Prostate gland (tissue), 2 donors: Measurements from ENCODE around the gene CHST3.

Source experiments
- POLR2A ChIP-seq: fragments of 450-650 bp; IDR thresholded peaks from one replicate; pipeline ENCODE4 v1.6.1; 2016; ENCODE audit warnings: antibody characterized with exemption, mild to moderate bottlenecking
- POLR2AphosphoS5 ChIP-seq: sonication (generic); formaldehyde crosslinking; IDR thresholded peaks from one replicate; pipeline ENCODE4 v1.6.1; 2017; ENCODE audit warnings: antibody characterized with exemption
- TF ChIP-seq, protein P1 (sequence below), 4 experiments: fragments of 200-600 bp in 2 of 4; fragments of 450-650 bp in 2 of 4; sonication (generic) in 2 of 4; IDR thresholded peaks; 1 replicate in 3 of 4; 2 replicates in 1 of 4; pipeline ENCODE4 v1.5.1; 2016 to 2019; ENCODE audit warnings: antibody characterized with exemption in 4 of 4, mild to moderate bottlenecking in 2 of 4, moderate library complexity in 2 of 4

GRCh38 chr10:72002354-72003295 is 38.4 kb downstream of the CHST3 start:
- TF ChIP-seq, protein P1, sequence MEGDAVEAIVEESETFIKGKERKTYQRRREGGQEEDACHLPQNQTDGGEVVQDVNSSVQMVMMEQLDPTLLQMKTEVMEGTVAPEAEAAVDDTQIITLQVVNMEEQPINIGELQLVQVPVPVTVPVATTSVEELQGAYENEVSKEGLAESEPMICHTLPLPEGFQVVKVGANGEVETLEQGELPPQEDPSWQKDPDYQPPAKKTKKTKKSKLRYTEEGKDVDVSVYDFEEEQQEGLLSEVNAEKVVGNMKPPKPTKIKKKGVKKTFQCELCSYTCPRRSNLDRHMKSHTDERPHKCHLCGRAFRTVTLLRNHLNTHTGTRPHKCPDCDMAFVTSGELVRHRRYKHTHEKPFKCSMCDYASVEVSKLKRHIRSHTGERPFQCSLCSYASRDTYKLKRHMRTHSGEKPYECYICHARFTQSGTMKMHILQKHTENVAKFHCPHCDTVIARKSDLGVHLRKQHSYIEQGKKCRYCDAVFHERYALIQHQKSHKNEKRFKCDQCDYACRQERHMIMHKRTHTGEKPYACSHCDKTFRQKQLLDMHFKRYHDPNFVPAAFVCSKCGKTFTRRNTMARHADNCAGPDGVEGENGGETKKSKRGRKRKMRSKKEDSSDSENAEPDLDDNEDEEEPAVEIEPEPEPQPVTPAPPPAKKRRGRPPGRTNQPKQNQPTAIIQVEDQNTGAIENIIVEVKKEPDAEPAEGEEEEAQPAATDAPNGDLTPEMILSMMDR (IDR thresholded peaks at IDR 0.05): no peak
- TF ChIP-seq POLR2A: no peak
- no peak for TF ChIP-seq POLR2AphosphoS5
